H54 (cell line): Measurements from ENCODE around the gene SPRED2.

Experiments used
- DNase-seq: peaks from one replicate; pipeline ENCODE4 v3.0.0; 2011; ENCODE audit warnings: low spot score, mixed read lengths; ENCODE audit not compliant: insufficient read length
- FAIRE-seq: peaks from 3 replicates; lab custom pipeline; 2011; peaks lifted over from hg19 to GRCh38; lab: Jason Lieb, UNC
- POLR2A ChIP-seq: IDR thresholded peaks from 2 replicates; pipeline ENCODE4 v1.6.1; 2011; ENCODE audit warnings: low read depth, mild to moderate bottlenecking, low read length

SPRED2 gene

GRCh38 chr2:65382323-65382722 lies 50.1 kb downstream of the SPRED2 start:
- no peak for TF ChIP-seq POLR2A
- no peak for FAIRE-seq
- DNase-seq, result no peak

GRCh38 chr2:65381607-65382051 lies 50.8 kb downstream of the SPRED2 start:
- no peak for TF ChIP-seq POLR2A
- no peak for FAIRE-seq
- DNase-seq, result no peak

DNA sequence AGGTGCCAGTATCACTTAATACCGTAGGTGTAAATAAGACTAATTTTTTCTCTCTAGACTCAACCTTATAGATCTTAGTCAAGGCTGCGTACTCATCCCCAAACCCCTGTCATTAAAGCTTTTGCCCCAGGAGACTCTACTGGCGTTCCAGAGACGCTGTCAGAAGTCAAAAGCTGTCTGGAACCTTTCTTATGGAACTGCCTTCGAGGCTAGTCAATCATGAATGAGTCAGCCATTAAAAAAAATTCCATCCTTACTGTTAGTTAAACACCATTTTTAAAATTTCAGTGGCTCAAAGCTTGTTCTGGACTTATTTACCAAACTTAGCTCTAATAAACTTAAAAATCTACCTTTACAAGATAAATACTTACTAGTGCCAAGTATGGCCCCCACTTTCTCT lies 52.1 kb downstream of the SPRED2 start:
- DNase-seq, result no peak
- no peak for FAIRE-seq
- no peak for TF ChIP-seq POLR2A

GRCh38 chr2:65379721-65380171 lies 52.7 kb downstream of the SPRED2 start:
- no peak for DNase-seq
- no peak for TF ChIP-seq POLR2A
- no peak for FAIRE-seq

GRCh38 chr2:65379223-65379622 lies 53.2 kb downstream of the SPRED2 start:
- no peak for TF ChIP-seq POLR2A
- no peak for FAIRE-seq
- no peak for DNase-seq

GRCh38 chr2:65378290-65378689 lies 54.1 kb downstream of the SPRED2 start:
- TF ChIP-seq POLR2A, result no peak
- FAIRE-seq (no peak), DNase-seq (no peak)

GRCh38 chr2:65377556-65378192 lies 54.7 kb downstream of the SPRED2 start:
- no peak for TF ChIP-seq POLR2A
- FAIRE-seq, result peak; percentile 82
- DNase-seq, result peak; percentile 54

- TF ChIP-seq POLR2A, result no peak
- DNase-seq (no peak), FAIRE-seq (no peak)
Measured at GRCh38 chr2:65375723-65376122, 56.7 kb downstream of the SPRED2 start.

GRCh38 chr2:65374999-65375398 lies 57.4 kb downstream of the SPRED2 start:
- no peak for DNase-seq
- TF ChIP-seq POLR2A, result no peak
- no peak for FAIRE-seq

GRCh38 chr2:65374575-65374974 lies 57.8 kb downstream of the SPRED2 start:
- FAIRE-seq (no peak), DNase-seq (no peak)
- no peak for TF ChIP-seq POLR2A

GRCh38 chr2:65373365-65373918 lies 59.0 kb downstream of the SPRED2 start:
- TF ChIP-seq POLR2A, result no peak
- no peak for FAIRE-seq
- DNase-seq, result no peak

DNA sequence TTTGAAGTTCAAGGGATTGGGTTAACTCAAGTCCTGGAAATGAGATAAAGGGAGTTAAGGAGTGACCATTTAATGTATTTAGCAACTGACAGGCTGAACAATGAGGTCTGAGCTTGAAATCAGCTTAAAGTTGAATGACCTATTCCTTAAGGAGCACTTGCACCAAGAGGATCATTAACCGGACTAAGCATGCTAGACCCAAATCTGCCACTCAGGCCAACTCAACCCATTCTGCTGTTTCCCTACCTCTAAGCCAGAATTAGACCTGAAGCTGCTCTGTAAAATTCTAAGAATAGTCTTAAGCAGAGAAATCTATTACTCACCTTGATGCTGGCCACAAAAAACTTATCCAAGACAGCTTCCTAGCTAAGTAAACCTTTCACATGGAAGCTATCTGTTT lies 59.8 kb downstream of the SPRED2 start:
- FAIRE-seq, result no peak
- TF ChIP-seq POLR2A, result no peak
- DNase-seq, result no peak

- TF ChIP-seq POLR2A, result no peak
- no peak for FAIRE-seq
- DNase-seq, result no peak
Measured at GRCh38 chr2:65371074-65371434, 61.3 kb downstream of the SPRED2 start.

DNA sequence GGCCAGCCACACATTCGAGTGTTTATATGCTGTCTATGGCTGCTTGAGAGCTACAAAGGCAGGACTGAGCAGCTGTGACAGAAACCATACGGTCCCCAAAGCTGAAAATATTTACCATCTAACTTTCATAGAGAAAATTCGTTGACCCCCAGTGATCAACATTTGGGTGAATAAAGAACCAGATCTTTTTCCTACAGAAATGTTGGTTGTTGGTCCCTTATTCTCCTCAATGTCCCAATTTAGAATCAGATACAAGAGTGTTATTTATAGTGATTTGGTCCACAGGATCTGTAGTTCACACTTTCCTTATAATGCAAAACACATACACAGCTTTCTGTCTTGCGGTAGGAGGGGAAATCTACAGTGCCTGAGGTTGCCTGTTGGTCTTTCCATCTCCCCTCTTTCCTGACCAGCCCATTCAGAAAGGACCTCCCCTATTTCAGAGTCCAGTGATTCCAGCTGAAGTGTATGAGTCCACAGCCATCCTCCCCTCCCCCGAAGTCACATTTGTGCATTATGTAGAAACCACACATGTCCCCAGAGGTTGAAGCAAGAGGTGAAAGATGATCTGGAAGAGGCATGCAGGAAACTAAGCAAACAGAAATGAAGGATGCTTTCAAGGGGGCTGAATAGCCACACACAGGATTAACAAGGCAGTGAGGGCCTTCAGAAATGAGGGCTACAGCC lies 61.9 kb downstream of the SPRED2 start:
- TF ChIP-seq POLR2A, result no peak
- DNase-seq (no peak), FAIRE-seq (no peak)
